Ovary (tissue), 3 donors: ENCODE results near the gene TAF13.

Experiments used
- CTCF ChIP-seq, 3 donors: fragments of 450-650 bp in 2 of 3; fragments of 200-600 bp in 1 of 3; IDR thresholded peaks; one replicate each; pipeline versions ENCODE4 v1.5.1 to v1.8.0; 2016 to 2022; ENCODE audit warnings: antibody characterized with exemption in 3 of 3, mild to moderate bottlenecking in 1 of 3
- POLR2A ChIP-seq: fragments of 450-650 bp; IDR thresholded peaks from one replicate; pipeline ENCODE4 v1.6.1; 2017; ENCODE audit warnings: antibody characterized with exemption, mild to moderate bottlenecking, moderate library complexity
- donor health status: DM: no; HTN: no; CAD: no.

- TF ChIP-seq CTCF (IDR thresholded peaks at IDR 0.05) (no peak), POLR2A (no peak)
Observed at GRCh38 chr1:109091078-109091838, 15.5 kb upstream of the TAF13 start.
